Right lobe of liver (tissue), 6 donors: ENCODE data around the gene SCARF1. TPM values are rescaled to one million over a fixed set of nuclear protein-coding genes. Genes with fewer than 3 reads are reported as not detected.

ENCODE experiments used
- ATAC-seq, 4 donors: fragments of 200-7000 bp; cut with Tn5 transposase; one replicate each; pipeline ENCODE4 v1.9.1; 2020; ENCODE audit warnings: mild to moderate bottlenecking in 4 of 4, moderate library complexity in 4 of 4
- DNase-seq, 3 donors: peaks; one replicate each; pipeline ENCODE4 v3.0.0-alpha.2; 2020
- H3K27ac ChIP-seq, 3 donors: fragments of 200-600 bp; one replicate each; pipeline ENCODE4 v1.8.0; 2022
- H3K27me3 ChIP-seq, 2 donors: fragments of 200-600 bp; one replicate each; pipeline ENCODE4 v1.8.0; 2022
- H3K36me3 ChIP-seq, 4 donors: fragments of 200-600 bp; sonication (generic) in 1 of 4; one replicate each; pipeline versions ENCODE4 v1.5.1 to v1.8.0; 2017 to 2022; ENCODE audit warnings: control low read depth in 1 of 4
- H3K4me1 ChIP-seq, 4 donors: fragments of 200-600 bp; sonication (generic) in 1 of 4; one replicate each; pipeline versions ENCODE4 v1.5.1 to v1.8.0; 2017 to 2022; ENCODE audit warnings: control low read depth in 1 of 4
- H3K4me3 ChIP-seq, 3 donors: fragments of 200-600 bp; one replicate each; pipeline ENCODE4 v1.8.0; 2022
- H3K9me3 ChIP-seq, 4 donors: fragments of 200-600 bp; sonication (generic) in 1 of 4; one replicate each; pipeline versions ENCODE4 v1.5.1 to v1.8.0; 2017 to 2022; ENCODE audit warnings: control low read depth in 1 of 4
- POLR2A ChIP-seq: fragments of 450-650 bp; IDR thresholded peaks from one replicate; pipeline ENCODE4 v1.6.1; 2017; ENCODE audit warnings: antibody characterized with exemption, mild to moderate bottlenecking
- WGBS: methylation state at CpG from one replicate; pipeline ENCODE4 v1.1.6; 2018; ENCODE audit warnings: low coverage, low lambda C conversion rate; ENCODE audit not compliant: insufficient coverage; ENCODE audit errors: missing lambda C conversion rate; 5-methylcytosine and 5-hydroxymethylcytosine counted together
- intact Hi-C, 2 donors: fragments of 100-400 bp; cut with DNase I; formaldehyde crosslinking; loops; one replicate each; pipeline versions ENCODE4 v1.11.2 to v1.14.1; 2022
- total RNA-seq, 6 experiments: library from RNA; depleted of rRNA in 2 of 6; stranded (reverse); fragments of >200 nt in 2 of 6; fragmentation: NEBNext Ultra II Directional in 3 of 6; extraction: Animal tissue kit (Norgen Biotek cat#: 25700) in 3 of 6; gene quantifications; one replicate each; pipeline versions ENCODE4 v1.1.0 to v1.2.4, GENCODE V29; 2016 to 2023
- TF ChIP-seq, protein P1 (sequence below), 4 donors: fragments of 200-600 bp in 3 of 4; fragments of 450-650 bp in 1 of 4; IDR thresholded peaks; one replicate each; pipeline versions ENCODE4 v1.5.1 to v1.8.0; 2016 to 2022; ENCODE audit warnings: antibody characterized with exemption in 4 of 4, mild to moderate bottlenecking in 2 of 4
- donor health status: DM: no; HTN: yes; CAD: no.
- donor health status: DM: no; HTN: no; CAD: no.
- donor health status: DM: no; HTN: no; CAD: no.
- donor health status: DM: no; HTN: yes; CAD: no.
- donor health status: DM: no; HTN: yes; CAD: no.

Gene SCARF1
- total RNA-seq, 6 experiments from 2014 or later: 6.9 to 16.9 (median 8.4) TPM

- no CpG with 5 or more reads among the region's 4 CpGs for WGBS
- peaks cover 24 to 61% (median 44%) of the 10 kb centered on the region in 4 donors for H3K36me3 ChIP-seq
- intact Hi-C loops: loop anchor here in 1 of 2 donors (10.0 kb wide), 1 partner anchor 53 kb away; no protein-coding TSS in a partner anchor
Observed at GRCh38 chr17:1651559-1651844, 6.0 kb upstream of the SCARF1 start.

GRCh38 chr17:1650731-1651558 is 5.4 kb upstream of the SCARF1 start:
- DNase-seq (peak; percentile 65 to 89 (median 88)), ATAC-seq (peak; percentile 22 to 56 (median 45))
- no peaks in the 10 kb centered on the region for H3K9me3 ChIP-seq
- TF ChIP-seq, protein P1, sequence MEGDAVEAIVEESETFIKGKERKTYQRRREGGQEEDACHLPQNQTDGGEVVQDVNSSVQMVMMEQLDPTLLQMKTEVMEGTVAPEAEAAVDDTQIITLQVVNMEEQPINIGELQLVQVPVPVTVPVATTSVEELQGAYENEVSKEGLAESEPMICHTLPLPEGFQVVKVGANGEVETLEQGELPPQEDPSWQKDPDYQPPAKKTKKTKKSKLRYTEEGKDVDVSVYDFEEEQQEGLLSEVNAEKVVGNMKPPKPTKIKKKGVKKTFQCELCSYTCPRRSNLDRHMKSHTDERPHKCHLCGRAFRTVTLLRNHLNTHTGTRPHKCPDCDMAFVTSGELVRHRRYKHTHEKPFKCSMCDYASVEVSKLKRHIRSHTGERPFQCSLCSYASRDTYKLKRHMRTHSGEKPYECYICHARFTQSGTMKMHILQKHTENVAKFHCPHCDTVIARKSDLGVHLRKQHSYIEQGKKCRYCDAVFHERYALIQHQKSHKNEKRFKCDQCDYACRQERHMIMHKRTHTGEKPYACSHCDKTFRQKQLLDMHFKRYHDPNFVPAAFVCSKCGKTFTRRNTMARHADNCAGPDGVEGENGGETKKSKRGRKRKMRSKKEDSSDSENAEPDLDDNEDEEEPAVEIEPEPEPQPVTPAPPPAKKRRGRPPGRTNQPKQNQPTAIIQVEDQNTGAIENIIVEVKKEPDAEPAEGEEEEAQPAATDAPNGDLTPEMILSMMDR (IDR thresholded peaks at IDR 0.05): no peak
- TF ChIP-seq POLR2A: no peak
- intact Hi-C loops: loop anchor here in 1 of 2 donors (10.0 kb wide), 1 partner anchor 54 kb away; no protein-coding TSS in a partner anchor
- 13% methylated on average over 9 of the region's 22 CpGs for WGBS
- H3K27ac ChIP-seq: peak overlapping the region; percentile 87 to 96 (median 92)
- peak overlapping the region in 1 of 3 donors; percentile 5 for H3K4me3 ChIP-seq
- H3K4me1 ChIP-seq: peaks cover 0 to 26% (median 16%) of the 10 kb centered on the region in 4 donors
- H3K27me3 ChIP-seq: no peaks in the 10 kb centered on the region
- peaks cover 18 to 55% (median 41%) of the 10 kb centered on the region in 4 donors for H3K36me3 ChIP-seq

More at GRCh38 chr17:1651559-1651844, 6.0 kb upstream of the SCARF1 start:
- H3K9me3 ChIP-seq: no peaks in the 10 kb centered on the region
- DNase-seq: no peak
- H3K4me3 ChIP-seq: no peak overlapping the region
- H3K27ac ChIP-seq: peak overlapping the region in 1 of 3 donors; percentile 92
- ATAC-seq: no peak
- TF ChIP-seq, protein P1 (IDR thresholded peaks at IDR 0.05): no peak
- TF ChIP-seq POLR2A: no peak
- H3K4me1 ChIP-seq: peaks cover 0 to 26% (median 16%) of the 10 kb centered on the region in 4 donors
- no peaks in the 10 kb centered on the region for H3K27me3 ChIP-seq

DNA sequence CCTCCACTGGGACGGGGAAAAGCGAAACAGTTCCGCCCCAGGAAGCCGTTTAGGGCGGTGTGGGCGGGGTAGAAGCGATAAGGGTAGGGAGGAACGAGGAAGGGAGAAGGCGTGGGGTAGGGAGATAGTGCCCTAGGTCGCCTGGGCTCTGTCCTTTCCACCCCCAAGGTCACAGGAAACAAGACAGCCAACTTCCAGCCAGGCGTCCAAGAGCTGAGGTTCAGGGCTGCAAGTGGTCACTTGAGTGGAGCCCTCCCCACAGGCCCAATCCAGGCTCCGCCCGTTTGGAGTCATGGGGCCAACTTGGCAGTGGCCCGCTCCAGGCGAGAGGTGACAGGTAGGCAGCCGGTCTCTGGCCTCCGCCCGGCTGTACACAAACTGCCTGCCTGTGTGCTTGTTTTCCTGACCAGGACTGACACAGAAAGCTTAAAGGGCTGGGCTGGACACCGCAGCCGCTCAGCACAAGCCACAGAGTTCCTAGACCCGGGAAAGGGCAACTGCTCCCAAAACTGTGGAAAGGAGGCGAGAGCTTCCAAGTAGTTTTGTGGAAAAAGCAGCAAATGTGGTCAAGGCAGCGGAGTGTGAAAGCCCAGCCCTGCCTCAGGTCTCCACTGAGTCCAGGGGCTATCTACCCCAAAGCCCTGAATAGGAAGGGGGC is 4.4 kb upstream of the SCARF1 start, which contains the start of gene RILP:
Gene RILP (minus strand): TSS at position 23 of the 658 bp plus-strand sequence. CDS start 62 bp downstream, outside the sequence.
- DNase-seq (peak; percentile 94 to 98 (median 98)), ATAC-seq (peak; percentile 69 to 80 (median 74))
- H3K27me3 ChIP-seq: no peaks in the 10 kb centered on the region
- peak within 1 kb of the TSS; percentile 87 to 96 (median 92) for H3K27ac ChIP-seq
- intact Hi-C loops: loop anchor here in 1 of 2 donors (10.0 kb wide), 1 partner anchor 55 kb away; no protein-coding TSS in a partner anchor
- peak within 1 kb of the TSS; percentile 81 to 98 (median 88) for H3K4me3 ChIP-seq
- H3K36me3 ChIP-seq: peaks cover 17 to 46% (median 36%) of the 10 kb centered on the region in 4 donors
- peak; percentile 51 for TF ChIP-seq POLR2A
- TF ChIP-seq, protein P1 (IDR thresholded peaks at IDR 0.05): no peak
- peaks cover 0 to 26% (median 16%) of the 10 kb centered on the region in 4 donors for H3K4me1 ChIP-seq
- 3% methylated on average over 6 of the region's 23 CpGs for WGBS
- no peaks in the 10 kb centered on the region for H3K9me3 ChIP-seq

DNA sequence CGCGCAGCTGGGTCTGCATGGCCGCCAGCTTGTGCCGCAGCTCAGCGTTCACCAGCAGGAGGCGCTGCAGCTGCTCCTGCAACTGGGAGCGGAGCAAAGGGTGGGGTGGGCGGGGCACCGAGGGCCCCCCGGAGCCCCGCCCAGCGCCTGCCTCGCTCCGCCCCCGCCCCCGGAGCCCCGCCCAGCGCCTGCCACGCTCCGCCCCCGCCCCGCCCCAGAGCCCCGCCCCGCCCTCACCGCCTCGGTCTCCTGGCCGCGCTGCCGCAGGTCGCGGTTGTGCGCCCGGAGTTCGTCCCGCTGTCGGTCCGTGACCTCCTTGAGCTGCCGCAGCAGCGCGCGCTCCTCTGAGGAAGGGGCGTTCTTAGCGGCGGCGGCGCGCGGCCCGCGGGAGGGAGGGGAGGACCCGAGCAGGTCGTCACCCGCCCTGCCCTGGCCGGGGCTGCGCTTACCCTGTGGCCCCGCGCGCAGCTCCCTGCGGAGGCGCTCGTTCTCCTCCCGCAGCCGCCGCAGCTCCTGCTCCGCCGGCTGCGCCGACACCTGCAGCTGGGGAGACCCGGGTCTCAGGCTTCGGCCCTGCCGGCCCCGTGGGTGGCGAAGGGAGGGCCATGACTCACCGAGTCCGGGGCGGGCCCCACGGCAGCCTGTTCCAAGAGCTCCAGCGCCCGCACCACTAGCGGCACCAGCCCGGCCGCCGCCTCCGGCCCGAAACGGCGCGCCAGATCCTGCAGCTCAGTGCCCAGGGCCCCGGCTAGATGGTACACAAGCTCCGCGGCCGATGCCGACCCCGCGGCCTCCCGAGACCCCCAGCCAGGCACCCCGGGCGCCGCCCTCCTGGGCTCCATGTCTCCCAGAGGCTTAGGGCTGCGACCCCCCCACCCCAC is 3.7 kb upstream of the SCARF1 start:
- 5% methylated on average over 8 of the region's 100 CpGs for WGBS
- H3K27ac ChIP-seq: peak overlapping the region; percentile 87 to 96 (median 92)
- intact Hi-C loops: no loop called here
- peaks cover 12 to 38% (median 30%) of the 10 kb centered on the region in 4 donors for H3K36me3 ChIP-seq
- TF ChIP-seq POLR2A: peak; percentile 86
- TF ChIP-seq, protein P1 (IDR thresholded peaks at IDR 0.05): peak in 3 of 4 donors; percentile 74 to 81 (median 77)
- no peaks in the 10 kb centered on the region for H3K9me3 ChIP-seq
- DNase-seq (peak; percentile 96 to 97 (median 96)), ATAC-seq (peak; percentile 45 to 66 (median 56))
- H3K27me3 ChIP-seq: no peaks in the 10 kb centered on the region
- peaks cover 0 to 29% (median 16%) of the 10 kb centered on the region in 4 donors for H3K4me1 ChIP-seq
- peak overlapping the region; percentile 81 to 98 (median 88) for H3K4me3 ChIP-seq
